ENCODE data around the gene ZBTB1.
A peak's percentile ranks its signal among the peaks of the same experiment; 100 is the strongest.
"Not testable (repeated sequence)": the region's sequence is repeated elsewhere in the genome, so short reads cannot be mapped to it uniquely, and the experiment has no call there.

ZBTB1 gene

DNA sequence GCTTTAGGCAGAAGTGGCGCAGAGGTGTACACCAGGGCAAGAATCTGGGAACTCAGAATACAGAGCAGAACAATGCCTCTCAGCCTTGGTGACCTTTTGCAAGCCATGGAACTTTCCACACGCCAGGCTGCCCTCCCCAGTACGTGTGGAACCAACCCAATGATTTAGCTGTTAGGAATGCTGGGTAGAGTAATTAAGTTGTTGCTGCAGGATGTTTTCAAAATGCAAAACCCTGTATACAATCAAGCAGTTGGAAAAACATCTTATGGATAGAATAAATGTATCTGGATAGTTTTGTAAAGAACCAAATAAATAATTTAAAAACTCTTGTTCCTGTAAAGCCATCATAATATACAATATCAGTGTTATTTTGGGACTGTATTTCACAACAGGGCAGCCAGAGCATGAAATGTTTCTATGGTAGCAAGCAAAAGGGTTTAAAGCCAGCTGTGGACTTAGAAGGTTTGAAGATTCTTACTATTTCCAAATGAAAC, 64.6 kb downstream of the ZBTB1 start:
- DNase-seq (ENCODE audit: low read depth), result peak; percentile 86
- TF ChIP-seq, protein P1, sequence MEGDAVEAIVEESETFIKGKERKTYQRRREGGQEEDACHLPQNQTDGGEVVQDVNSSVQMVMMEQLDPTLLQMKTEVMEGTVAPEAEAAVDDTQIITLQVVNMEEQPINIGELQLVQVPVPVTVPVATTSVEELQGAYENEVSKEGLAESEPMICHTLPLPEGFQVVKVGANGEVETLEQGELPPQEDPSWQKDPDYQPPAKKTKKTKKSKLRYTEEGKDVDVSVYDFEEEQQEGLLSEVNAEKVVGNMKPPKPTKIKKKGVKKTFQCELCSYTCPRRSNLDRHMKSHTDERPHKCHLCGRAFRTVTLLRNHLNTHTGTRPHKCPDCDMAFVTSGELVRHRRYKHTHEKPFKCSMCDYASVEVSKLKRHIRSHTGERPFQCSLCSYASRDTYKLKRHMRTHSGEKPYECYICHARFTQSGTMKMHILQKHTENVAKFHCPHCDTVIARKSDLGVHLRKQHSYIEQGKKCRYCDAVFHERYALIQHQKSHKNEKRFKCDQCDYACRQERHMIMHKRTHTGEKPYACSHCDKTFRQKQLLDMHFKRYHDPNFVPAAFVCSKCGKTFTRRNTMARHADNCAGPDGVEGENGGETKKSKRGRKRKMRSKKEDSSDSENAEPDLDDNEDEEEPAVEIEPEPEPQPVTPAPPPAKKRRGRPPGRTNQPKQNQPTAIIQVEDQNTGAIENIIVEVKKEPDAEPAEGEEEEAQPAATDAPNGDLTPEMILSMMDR (conservative IDR thresholded peaks at IDR 0.05; ENCODE audit: low read depth, low read length), result no peak
- H3K4me3 ChIP-seq (ENCODE audit: low read depth, low read length), result no peak overlapping the region

DNA sequence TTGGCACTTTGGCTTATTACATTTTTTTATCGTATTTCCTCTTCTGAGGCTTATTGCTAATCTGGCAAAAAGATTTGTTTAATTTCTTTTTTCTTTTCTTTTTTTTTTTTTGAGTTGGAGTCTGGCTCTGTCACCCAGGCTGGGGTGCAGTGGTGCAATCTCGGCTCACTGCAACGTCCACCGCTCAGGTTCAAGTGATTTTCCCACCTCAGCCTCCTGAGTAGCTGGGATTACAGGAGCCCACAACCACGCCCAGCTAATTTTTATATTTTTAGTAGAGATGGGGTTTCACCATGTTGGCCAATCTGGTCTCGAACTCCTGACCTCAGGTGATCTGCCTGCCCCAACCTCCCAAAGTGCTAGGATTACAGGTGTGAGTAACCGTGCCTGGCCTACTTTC, 65.1 kb downstream of the ZBTB1 start:
- not testable (repeated sequence) for H3K4me3 ChIP-seq (ENCODE audit: low read depth, low read length); DNase-seq (ENCODE audit: low read depth)

DNA sequence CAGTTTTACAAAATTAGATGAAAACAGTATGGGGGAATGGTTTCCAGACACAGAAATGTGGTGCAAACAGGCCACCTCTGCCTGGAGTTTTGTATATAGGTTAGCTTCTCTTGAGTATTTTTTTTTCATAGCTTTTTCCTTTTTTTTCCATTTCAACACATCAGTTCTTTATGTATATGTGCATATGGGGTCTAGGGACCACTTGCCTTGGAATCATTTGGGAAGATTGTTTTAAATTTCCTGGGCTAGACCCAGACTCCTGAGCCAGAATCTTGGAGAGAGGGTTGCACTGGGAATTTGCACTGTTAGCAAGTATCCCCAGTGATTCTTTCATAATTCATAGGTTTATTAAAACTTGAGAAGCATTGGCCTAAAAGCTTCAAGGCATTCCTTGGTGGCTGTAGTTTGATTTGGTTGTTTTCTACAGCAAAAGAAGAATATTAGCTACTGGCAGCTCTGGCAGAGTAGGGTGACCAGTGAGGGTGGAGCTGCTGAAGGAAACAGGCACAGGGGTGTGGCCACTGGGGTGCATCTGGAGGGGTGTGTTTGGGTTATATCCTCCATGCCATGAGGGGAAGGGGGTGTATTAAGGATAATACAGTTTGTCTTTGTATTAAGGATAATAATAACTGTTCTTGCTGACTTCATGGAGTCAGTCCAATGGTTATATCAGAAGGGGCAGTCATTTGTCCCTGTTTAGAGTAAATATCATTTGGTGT, 68.0 kb downstream of the ZBTB1 start:
- TF ChIP-seq, protein P1 (conservative IDR thresholded peaks at IDR 0.05; ENCODE audit: low read depth, low read length), result no peak
- DNase-seq (ENCODE audit: low read depth), result no peak
- no peak overlapping the region for H3K4me3 ChIP-seq (ENCODE audit: low read depth, low read length)

DNA sequence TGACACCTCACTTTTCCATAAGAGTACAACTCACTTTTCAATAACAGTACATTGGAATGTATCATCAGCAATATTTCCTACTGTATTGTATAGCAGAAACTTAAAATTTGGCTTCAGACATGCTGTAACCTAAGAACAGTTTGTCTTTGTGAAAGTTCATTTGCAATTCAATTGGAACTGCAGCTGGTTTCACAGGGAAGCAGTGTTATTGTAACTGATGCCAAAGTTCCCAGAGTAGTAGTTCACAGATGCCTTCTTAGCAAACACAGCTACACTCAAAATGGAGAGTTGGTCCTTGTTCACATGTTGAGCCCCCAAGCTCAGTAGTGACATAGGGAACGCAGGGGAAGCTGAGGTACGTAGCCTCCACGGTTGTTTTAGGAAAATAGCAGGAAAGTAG, 68.5 kb downstream of the ZBTB1 start:
- TF ChIP-seq, protein P1 (conservative IDR thresholded peaks at IDR 0.05; ENCODE audit: low read depth, low read length), result no peak
- peak; percentile 60 for DNase-seq (ENCODE audit: low read depth)
- H3K4me3 ChIP-seq (ENCODE audit: low read depth, low read length), result no peak overlapping the region

Data from choroid plexus epithelial cell (primary cell).